Measurements from ENCODE around the gene TPCN2.

The TPCN2 gene

GRCh38 chr11:69154938-69155301 lies 106.2 kb downstream of the TPCN2 start:
- DNase-seq = no peak

- DNase-seq = no peak
These were observed 106.8 kb downstream of the TPCN2 start, which contains the start of gene SMIM38 for GRCh38 chr11:69155302-69156234. Gene SMIM38, plus strand, starts transcription at chr11:69155935. Its CDS starts 1,912 bp downstream, at chr11:69157847.

GRCh38 chr11:69156235-69156639 lies 107.5 kb downstream of the TPCN2 start:
- no peak for DNase-seq

- no peak for DNase-seq
These were observed 108.0 kb downstream of the TPCN2 start for GRCh38 chr11:69156673-69157155.

- peak; percentile 32 for DNase-seq
These were observed 108.6 kb downstream of the TPCN2 start for GRCh38 chr11:69157156-69157821.

DNA sequence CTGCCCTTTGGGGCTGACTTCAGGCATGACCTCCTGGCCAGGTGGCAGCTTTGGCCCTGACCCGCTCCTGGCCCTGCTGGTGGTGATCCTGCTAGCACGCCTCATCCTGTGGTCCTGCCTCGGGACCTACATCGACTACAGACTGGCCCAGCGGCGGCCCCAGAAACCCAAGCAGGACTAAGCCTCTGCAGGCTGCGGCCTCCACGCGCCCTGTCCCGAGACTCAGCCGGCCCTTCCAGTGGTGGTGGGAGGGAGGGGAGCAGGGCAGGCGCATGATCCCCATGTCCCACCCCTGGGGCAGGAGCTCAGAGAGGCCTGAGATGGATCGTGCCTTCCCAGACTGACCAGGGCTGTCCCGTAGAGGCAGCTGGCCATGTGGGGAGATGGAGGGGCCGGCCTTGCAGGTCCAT lies 109.1 kb downstream of the TPCN2 start:
- no peak for DNase-seq

- no peak for DNase-seq
These were observed 109.8 kb downstream of the TPCN2 start for GRCh38 chr11:69158301-69159149.

- no peak for DNase-seq
These were observed 110.6 kb downstream of the TPCN2 start for GRCh38 chr11:69159150-69159852.

DNA sequence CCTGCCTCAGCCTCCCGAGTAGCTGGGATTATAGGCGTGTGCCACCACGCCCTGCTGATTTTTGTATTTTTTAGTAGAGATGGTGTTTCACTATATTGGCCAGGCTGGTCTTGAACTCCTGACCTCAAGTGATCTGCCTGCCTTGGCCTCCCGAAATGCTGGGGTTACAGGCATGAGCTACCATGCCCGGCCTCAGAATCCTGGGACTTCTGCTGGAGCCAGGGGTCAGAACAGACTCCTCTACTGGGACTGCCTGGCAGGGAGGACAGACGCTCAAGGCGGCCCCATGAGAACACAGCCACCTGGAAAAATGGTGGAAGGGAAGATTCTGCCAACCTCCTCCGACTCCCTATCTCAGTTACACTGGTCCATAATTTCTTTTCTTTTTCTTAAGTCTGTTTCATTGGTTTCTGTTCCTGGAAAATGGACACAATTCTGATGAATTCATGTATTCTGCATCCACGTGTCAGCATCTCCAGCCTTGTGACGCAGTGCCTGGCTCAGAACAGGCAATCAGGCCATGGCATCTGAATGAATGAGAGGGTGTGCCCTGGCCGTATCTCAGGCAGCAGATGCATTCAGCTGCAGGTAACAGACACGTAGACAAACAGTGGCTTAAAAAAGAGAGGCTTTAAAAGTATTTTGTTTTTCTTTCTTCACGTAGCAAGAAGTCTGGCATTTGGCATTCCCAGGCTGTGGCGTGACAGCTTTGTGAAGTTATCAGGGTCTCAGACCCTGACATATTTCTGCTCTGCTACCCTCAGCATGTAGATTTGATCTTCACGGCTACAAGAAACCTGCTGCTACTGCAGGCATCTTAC lies 111.8 kb downstream of the TPCN2 start:
- DNase-seq = no peak

- DNase-seq = no peak
These were observed 112.3 kb downstream of the TPCN2 start for GRCh38 chr11:69161117-69161407.

GRCh38 chr11:69162505-69162904 lies 113.8 kb downstream of the TPCN2 start:
- no peak for DNase-seq

DNA sequence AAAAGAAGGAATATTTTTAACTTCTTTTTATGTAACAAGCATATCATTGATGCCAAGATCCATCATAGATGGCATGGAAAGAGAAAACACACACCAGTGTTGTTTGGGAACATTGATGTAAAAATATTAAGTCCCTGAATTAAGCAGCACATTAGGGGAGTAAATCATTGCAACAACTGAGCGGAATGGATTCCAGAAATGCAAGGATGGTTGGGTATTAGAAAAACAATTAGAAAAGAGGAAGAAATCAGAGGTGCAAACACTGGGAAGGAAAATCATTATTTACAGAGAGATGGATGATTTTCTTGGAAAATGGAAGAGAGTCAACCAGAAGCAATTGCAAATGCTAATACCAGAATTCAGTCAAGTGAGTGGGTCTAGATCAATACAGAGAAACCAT lies 115.1 kb downstream of the TPCN2 start:
- DNase-seq = no peak

- DNase-seq = no peak
These were observed 116.1 kb downstream of the TPCN2 start for GRCh38 chr11:69164824-69165223.

GRCh38 chr11:69165775-69166174 lies 117.0 kb downstream of the TPCN2 start:
- no peak for DNase-seq

- peak; percentile 78 for DNase-seq
These were observed 117.7 kb downstream of the TPCN2 start for GRCh38 chr11:69166218-69167115.

DNA sequence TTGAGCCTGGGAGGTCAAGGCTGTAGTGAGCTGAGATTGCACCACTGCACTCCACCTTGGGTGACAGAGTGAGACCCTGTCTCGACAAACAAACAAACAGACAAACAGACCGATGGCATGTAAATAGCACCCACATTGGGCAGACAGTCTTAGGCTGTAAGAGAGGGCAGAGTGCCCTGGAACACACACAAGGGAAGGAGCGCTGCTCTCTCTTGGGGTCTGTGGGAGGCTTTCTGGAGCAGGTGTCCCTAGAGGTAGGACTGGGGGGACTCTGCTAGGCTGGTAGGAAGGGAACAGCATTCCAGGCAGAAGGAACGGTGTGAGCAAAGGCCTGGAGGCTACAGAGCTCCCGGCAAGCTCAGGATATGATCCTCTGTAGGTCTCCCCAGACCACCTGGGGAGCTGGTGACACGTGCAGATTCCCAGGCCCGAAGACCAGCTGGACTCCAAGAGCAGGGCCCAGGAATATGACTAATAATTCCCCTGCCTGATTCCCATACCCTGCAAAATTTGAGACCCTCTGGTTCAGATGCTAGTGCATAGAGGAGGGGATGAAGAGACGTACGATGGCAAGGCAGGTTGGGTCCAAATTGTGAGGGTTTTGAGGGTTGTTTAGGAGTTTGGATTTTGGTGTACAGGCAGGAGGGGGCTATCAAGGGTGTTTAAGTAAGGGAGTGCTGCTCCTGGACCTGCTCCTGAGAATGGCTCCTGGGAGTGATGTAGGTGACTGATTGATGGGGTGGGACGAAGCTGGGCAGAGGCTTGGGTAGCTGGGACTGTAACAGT lies 118.6 kb downstream of the TPCN2 start:
- DNase-seq = no peak

GRCh38 chr11:69167916-69168691 lies 119.4 kb downstream of the TPCN2 start:
- DNase-seq = no peak

GRCh38 chr11:69169479-69169878 lies 120.7 kb downstream of the TPCN2 start:
- DNase-seq = no peak

GRCh38 chr11:69170704-69171103 lies 122.0 kb downstream of the TPCN2 start:
- no peak for DNase-seq
